Activated naive CD8-positive, alpha-beta T cell treated with anti-CD3 and anti-CD28 coated beads, Interleukin-2, amount 50 U/mL, for 16 hours (primary cell): ENCODE results near the gene FBXL14.

Source experiments
- DNase-seq: peaks from one replicate; pipeline ENCODE4 v3.0.0-alpha.2; 2020; ENCODE audit warnings: low read depth, low spot score

Gene FBXL14

GRCh38 chr12:1594261-1595025 lies at the start of gene FBXL14:
Gene FBXL14 (minus strand): TSS chr12:1594581. CDS start chr12:1594066, 515 bp downstream.
- DNase-seq: peak; percentile 83

GRCh38 chr12:1643905-1644533 lies 49.6 kb upstream of the FBXL14 start:
- DNase-seq: no peak

GRCh38 chr12:1643043-1643442 lies 48.7 kb upstream of the FBXL14 start:
- no peak for DNase-seq

- DNase-seq: no peak
Measured at GRCh38 chr12:1642513-1642912, 48.1 kb upstream of the FBXL14 start.

- no peak for DNase-seq
Measured at GRCh38 chr12:1640328-1641234, 46.2 kb upstream of the FBXL14 start.

GRCh38 chr12:1639538-1639937 lies 45.2 kb upstream of the FBXL14 start:
- DNase-seq: no peak

- DNase-seq: no peak
Measured at GRCh38 chr12:1638203-1638602, 43.8 kb upstream of the FBXL14 start.

GRCh38 chr12:1635301-1636095 lies 41.1 kb upstream of the FBXL14 start:
- DNase-seq: no peak

GRCh38 chr12:1634590-1635191 lies 40.3 kb upstream of the FBXL14 start:
- DNase-seq: peak; percentile 11

- no peak for DNase-seq
Measured at GRCh38 chr12:1634149-1634548, 39.8 kb upstream of the FBXL14 start.

GRCh38 chr12:1633459-1633858 lies 39.1 kb upstream of the FBXL14 start:
- no peak for DNase-seq

- no peak for DNase-seq
Measured at GRCh38 chr12:1632702-1633101, 38.3 kb upstream of the FBXL14 start.

- no peak for DNase-seq
Measured at GRCh38 chr12:1630827-1631591, 36.6 kb upstream of the FBXL14 start.

- DNase-seq: no peak
Measured at GRCh38 chr12:1630133-1630826, 35.9 kb upstream of the FBXL14 start.

GRCh38 chr12:1629338-1630132 lies 35.2 kb upstream of the FBXL14 start:
- no peak for DNase-seq

- DNase-seq: no peak
Measured at GRCh38 chr12:1628666-1629337, 34.4 kb upstream of the FBXL14 start, which contains the start of gene WNT5B. Gene WNT5B (plus strand): TSS chr12:1629231. CDS start chr12:1631355, 2,124 bp downstream.

GRCh38 chr12:1622406-1622805 lies 28.0 kb upstream of the FBXL14 start:
- DNase-seq: no peak

- DNase-seq: no peak
Measured at GRCh38 chr12:1620092-1620491, 25.7 kb upstream of the FBXL14 start.
